Gastroesophageal sphincter (tissue), 3 donors: ENCODE measurements around the gene SLC6A3.

Experiments
- CTCF ChIP-seq, 4 experiments: fragments of 200-600 bp in 2 of 4; fragments of 450-650 bp in 2 of 4; sonication (generic) in 1 of 4; IDR thresholded peaks; one replicate each; pipeline ENCODE4 v1.5.1; 2017 to 2019; ENCODE audit warnings: antibody characterized with exemption in 4 of 4, mild to moderate bottlenecking in 2 of 4, moderate library complexity in 2 of 4
- EP300 ChIP-seq: sonication (generic); formaldehyde crosslinking; IDR thresholded peaks from one replicate; pipeline ENCODE4 v1.6.1; 2017; ENCODE audit warnings: antibody characterized with exemption, mild to moderate bottlenecking
- POLR2A ChIP-seq, 2 donors: fragments of 450-650 bp; IDR thresholded peaks; one replicate each; pipeline ENCODE4 v1.6.1; 2017; ENCODE audit warnings: antibody characterized with exemption in 2 of 2, mild to moderate bottlenecking in 2 of 2, moderate library complexity in 1 of 2
- POLR2AphosphoS5 ChIP-seq: sonication (generic); formaldehyde crosslinking; IDR thresholded peaks from one replicate; pipeline ENCODE4 v1.6.1; 2017; ENCODE audit warnings: antibody characterized with exemption

GRCh38 chr5:1430121-1430795 lies 15.0 kb downstream of the SLC6A3 start:
- no peak for TF ChIP-seq CTCF (IDR thresholded peaks at IDR 0.05)
- no peak for TF ChIP-seq POLR2A (IDR thresholded peaks at IDR 0.05)
- no peak for TF ChIP-seq POLR2AphosphoS5
- TF ChIP-seq EP300, result no peak
